T-cell (primary cell): Measurements from ENCODE around the gene ZNF678. TPM values are rescaled to one million over a fixed set of nuclear protein-coding genes. Genes with fewer than 3 reads are reported as not detected.

Source experiments
- ATAC-seq, 4 experiments: fragments of 200-7000 bp in 3 of 4; fragments of 150-1000 bp in 1 of 4; cut with Tn5 transposase; replicated peaks in 1 of 4; 1 replicate in 3 of 4; 2 replicates in 1 of 4; pipeline ENCODE4 v1.10.0; 2021; ENCODE audit warnings: moderate library complexity in 3 of 4, mild to moderate bottlenecking in 2 of 4, moderate number of reproducible peaks in 1 of 4
- CTCF ChIA-PET, 2 donors: fragments of 300-600 bp; sonication (Branson Sonifier 250); formaldehyde crosslinking; loops; one replicate each; lab custom pipeline; 2022; ENCODE audit warnings: antibody characterized with exemption in 2 of 2; lab: Charles Lee
- POLR2A ChIA-PET, 2 donors: fragments of 300-600 bp; sonication (Branson Sonifier 250); formaldehyde crosslinking; loops; one replicate each; lab custom pipeline; 2022; ENCODE audit warnings: antibody characterized with exemption in 2 of 2; lab: Charles Lee
- DNase-seq, 35 experiments: peaks; one replicate each; pipeline versions ENCODE4 v3.0.0 to v3.0.0-alpha.2; 2013 to 2023
- H3K27ac ChIP-seq: one replicate; pipeline ENCODE4 v1.5.1; 2013; ENCODE audit warnings: low read length
- H3K27me3 ChIP-seq, 2 experiments: replicated peaks in 1 of 2; 1 replicate in 1 of 2; 2 replicates in 1 of 2; pipeline versions ENCODE4 v1.6.1 to v1.7.0; 2013; ENCODE audit warnings: low read length in 1 of 2, mixed read lengths in 1 of 2; ENCODE audit not compliant: control insufficient read depth in 2 of 2, insufficient read depth in 2 of 2; ENCODE audit errors: extremely low read depth in 1 of 2
- H3K36me3 ChIP-seq, 2 donors: 1 replicate in 1 of 2; 2 replicates in 1 of 2; pipeline versions ENCODE4 v1.6.1 to v1.7.0; 2013; ENCODE audit warnings: low read length in 1 of 2; ENCODE audit not compliant: control insufficient read depth in 2 of 2, insufficient read depth in 1 of 2; ENCODE audit errors: extremely low read depth in 1 of 2
- H3K4me1 ChIP-seq, 2 experiments: 1 replicate in 1 of 2; 2 replicates in 1 of 2; pipeline versions ENCODE4 v1.6.1 to v1.7.0; 2013; ENCODE audit warnings: low read length in 2 of 2, mixed read lengths in 1 of 2; ENCODE audit not compliant: insufficient read depth in 2 of 2, control insufficient read depth in 1 of 2; ENCODE audit errors: extremely low read depth in 1 of 2
- H3K4me3 ChIP-seq, 2 donors: 1 replicate in 1 of 2; 2 replicates in 1 of 2; pipeline versions ENCODE4 v1.5.1 to v1.7.0; 2013; ENCODE audit warnings: mild to moderate bottlenecking in 2 of 2, low read length in 1 of 2, moderate library complexity in 1 of 2; ENCODE audit not compliant: control insufficient read depth in 1 of 2; ENCODE audit errors: extremely low read depth in 1 of 2
- H3K9me3 ChIP-seq: 2 replicates; pipeline ENCODE4 v1.7.0; 2013
- H3K27ac Mint-ChIP-seq, 2 donors: one replicate each; pipeline ENCODE4 v1.8.0; 2020 to 2021; ENCODE audit warnings: mild to moderate bottlenecking in 2 of 2, mixed read lengths in 2 of 2
- H3K27me3 Mint-ChIP-seq, 2 donors: one replicate each; pipeline ENCODE4 v1.8.0; 2021 to 2022; ENCODE audit warnings: mixed read lengths in 2 of 2
- H3K36me3 Mint-ChIP-seq: one replicate; pipeline ENCODE4 v1.8.0; 2021; ENCODE audit warnings: mixed read lengths
- H3K4me1 Mint-ChIP-seq, 3 donors: one replicate each; pipeline ENCODE4 v1.8.0; 2020 to 2022; ENCODE audit warnings: mixed read lengths in 3 of 3, mild to moderate bottlenecking in 1 of 3
- H3K4me3 Mint-ChIP-seq, 3 donors: one replicate each; pipeline ENCODE4 v1.8.0; 2020 to 2022; ENCODE audit warnings: mild to moderate bottlenecking in 3 of 3, mixed read lengths in 3 of 3, moderate library complexity in 3 of 3
- H3K9me3 Mint-ChIP-seq, 3 donors: one replicate each; pipeline ENCODE4 v1.8.0; 2020 to 2022; ENCODE audit warnings: mixed read lengths in 3 of 3
- WGBS: methylation state at CpG from one replicate; pipeline ENCODE4 v1.1.5; 2013; ENCODE audit warnings: missing lambda C conversion rate; ENCODE audit not compliant: insufficient coverage; 5-methylcytosine and 5-hydroxymethylcytosine counted together
- total RNA-seq, 35 experiments: library from RNA in 6 of 35; stranded (reverse) in 6 of 35; fragments of 120-200 nt in 1 of 35; gene quantifications; one replicate each; pipeline versions ENCODE4 v1.2.1 to v1.2.4 and lab custom pipeline; 2013 to 2026

The ZNF678 gene
- total RNA-seq, 5 donors from 2014 or later (not counting 1 experiment from before 2014, with no cell fraction given), result 7.2 to 8.8 (median 7.4) TPM

GRCh38 chr1:227562037-227562436 is 1.3 kb upstream of the ZNF678 start:
- H3K4me1 ChIP-seq, result peaks cover 6 to 28% of the 10 kb centered on the region in 2 experiments
- H3K36me3 ChIP-seq, result no peaks in the 10 kb centered on the region
- no peak overlapping the region for H3K4me3 ChIP-seq
- no peaks in the 10 kb centered on the region for H3K9me3 Mint-ChIP-seq
- DNase-seq (no peak), ATAC-seq (no peak)
- no peaks in the 10 kb centered on the region for H3K9me3 ChIP-seq
- POLR2A ChIA-PET, result no interaction called here
- H3K4me1 Mint-ChIP-seq, result peaks cover 21 to 37% (median 31%) of the 10 kb centered on the region in 3 donors
- peak overlapping the region in 1 of 3 donors; percentile 6 for H3K4me3 Mint-ChIP-seq
- H3K27ac ChIP-seq, result no peak overlapping the region
- no peak overlapping the region for H3K27ac Mint-ChIP-seq
- H3K27me3 Mint-ChIP-seq, result peaks cover 31 to 32% of the 10 kb centered on the region in 2 donors
- 82% methylated on average over 4 of the region's 6 CpGs for WGBS
- H3K36me3 Mint-ChIP-seq, result peaks cover 7% of the 10 kb centered on the region
- CTCF ChIA-PET, result interaction anchor here in 1 of 2 donors (2.6 kb wide), 1 partner anchor 19 kb away, joined by 15 read pairs; no protein-coding TSS in a partner anchor
- H3K27me3 ChIP-seq, result peaks cover 0 to 43% of the 10 kb centered on the region in 2 experiments

GRCh38 chr1:227562933-227563323 is 428 bp upstream of the ZNF678 start:
- 95% methylated on average over 9 of the region's 10 CpGs for WGBS
- Mint-ChIP-seq H3K4me1 (peaks cover 26 to 46% (median 38%) of the 10 kb centered on the region in 3 donors), H3K36me3 (peaks cover 10% of the 10 kb centered on the region), H3K27ac (peak overlapping the region in 1 of 2 donors; percentile 79), H3K27me3 (peaks cover 30 to 31% of the 10 kb centered on the region in 2 donors), H3K9me3 (no peaks in the 10 kb centered on the region), H3K4me3 (peak overlapping the region; percentile 88 to 97 (median 88))
- DNase-seq (no peak), ATAC-seq (no peak)
- Histone ChIP-seq H3K4me3 (peak overlapping the region in 1 of 2 donors; percentile 89), H3K36me3 (no peaks in the 10 kb centered on the region), H3K27me3 (peaks cover 0 to 43% of the 10 kb centered on the region in 2 experiments), H3K9me3 (no peaks in the 10 kb centered on the region), H3K27ac (peak overlapping the region; percentile 78), H3K4me1 (peaks cover 6 to 28% of the 10 kb centered on the region in 2 experiments)
- CTCF ChIA-PET, result interaction anchor here in 1 of 2 donors (2.6 kb wide), 1 partner anchor 20 kb away, joined by 15 read pairs; no protein-coding TSS in a partner anchor
- POLR2A ChIA-PET, result no interaction called here

- H3K4me1 ChIP-seq, result peaks cover 6 to 22% of the 10 kb centered on the region in 2 experiments
- no peaks in the 10 kb centered on the region for H3K9me3 ChIP-seq
- Mint-ChIP-seq H3K4me1 (peaks cover 38 to 53% (median 51%) of the 10 kb centered on the region in 3 donors), H3K9me3 (no peaks in the 10 kb centered on the region), H3K27ac (no peak overlapping the region), H3K4me3 (no peak overlapping the region), H3K27me3 (peaks cover 1% of the 10 kb centered on the region in 2 donors), H3K36me3 (peaks cover 16% of the 10 kb centered on the region)
- DNase-seq (no peak), ATAC-seq (no peak)
- WGBS, result 93% methylated on average over 1 of the region's 4 CpGs
- no peak overlapping the region for H3K4me3 ChIP-seq
- peaks cover 0 to 7% of the 10 kb centered on the region in 2 donors for H3K36me3 ChIP-seq
- no peak overlapping the region for H3K27ac ChIP-seq
- POLR2A ChIA-PET, result interaction anchor here in 1 of 2 donors (0.6 kb wide), 1 partner anchor 41 kb away, joined by 3 read pairs; no protein-coding TSS in a partner anchor
- H3K27me3 ChIP-seq, result peaks cover 0 to 1% of the 10 kb centered on the region in 2 experiments
- CTCF ChIA-PET, result no interaction called here
These were observed 3.9 kb downstream of the ZNF678 start for GRCh38 chr1:227567256-227567655.

- DNase-seq (no peak), ATAC-seq (no peak)
- Histone ChIP-seq H3K27me3 (no peaks in the 10 kb centered on the region), H3K27ac (no peak overlapping the region), H3K9me3 (no peaks in the 10 kb centered on the region), H3K4me3 (no peak overlapping the region), H3K36me3 (peaks cover 0 to 9% of the 10 kb centered on the region in 2 donors), H3K4me1 (peaks cover 6 to 22% of the 10 kb centered on the region in 2 experiments)
- WGBS, result 90% methylated on average over 3 of the region's 3 CpGs
- no peak overlapping the region for H3K27ac Mint-ChIP-seq
- peaks cover 20% of the 10 kb centered on the region for H3K36me3 Mint-ChIP-seq
- ChIA-PET CTCF (no interaction called here), POLR2A (no interaction called here)
- H3K4me3 Mint-ChIP-seq, result no peak overlapping the region
- H3K4me1 Mint-ChIP-seq, result peaks cover 37 to 54% (median 54%) of the 10 kb centered on the region in 3 donors
- H3K9me3 Mint-ChIP-seq, result no peaks in the 10 kb centered on the region
- no peaks in the 10 kb centered on the region for H3K27me3 Mint-ChIP-seq
These were observed 5.2 kb downstream of the ZNF678 start for GRCh38 chr1:227568593-227568992.

GRCh38 chr1:227572752-227573151 is 9.4 kb downstream of the ZNF678 start:
- no peak overlapping the region for H3K27ac Mint-ChIP-seq
- Histone ChIP-seq H3K9me3 (no peaks in the 10 kb centered on the region), H3K27me3 (no peaks in the 10 kb centered on the region), H3K4me3 (no peak overlapping the region), H3K4me1 (peaks cover 0 to 5% of the 10 kb centered on the region in 2 experiments), H3K27ac (no peak overlapping the region), H3K36me3 (peaks cover 0 to 9% of the 10 kb centered on the region in 2 donors)
- ChIA-PET CTCF (no interaction called here), POLR2A (no interaction called here)
- H3K9me3 Mint-ChIP-seq, result peaks cover 9 to 32% (median 30%) of the 10 kb centered on the region in 3 donors
- ATAC-seq (no peak), DNase-seq (no peak)
- 100% methylated on average over 1 of the region's 7 CpGs for WGBS
- H3K4me3 Mint-ChIP-seq, result no peak overlapping the region
- peaks cover 47% of the 10 kb centered on the region for H3K36me3 Mint-ChIP-seq
- H3K4me1 Mint-ChIP-seq, result peaks cover 38 to 65% (median 47%) of the 10 kb centered on the region in 3 donors
- H3K27me3 Mint-ChIP-seq, result no peaks in the 10 kb centered on the region

- H3K27ac Mint-ChIP-seq, result no peak overlapping the region
- no peak overlapping the region for H3K27ac ChIP-seq
- peaks cover 0 to 2% of the 10 kb centered on the region in 2 donors for H3K36me3 ChIP-seq
- H3K36me3 Mint-ChIP-seq, result peaks cover 57% of the 10 kb centered on the region
- CTCF ChIA-PET, result no interaction called here
- no peaks in the 10 kb centered on the region for H3K9me3 ChIP-seq
- ATAC-seq (no peak), DNase-seq (no peak)
- POLR2A ChIA-PET, result no interaction called here
- H3K27me3 ChIP-seq, result no peaks in the 10 kb centered on the region
- no peaks in the 10 kb centered on the region for H3K27me3 Mint-ChIP-seq
- peaks cover 40 to 70% (median 44%) of the 10 kb centered on the region in 3 donors for H3K4me1 Mint-ChIP-seq
- 100% methylated on average over 1 of the region's 1 CpG for WGBS
- H3K4me3 Mint-ChIP-seq, result no peak overlapping the region
- H3K9me3 Mint-ChIP-seq, result peaks cover 21 to 43% (median 38%) of the 10 kb centered on the region in 3 donors
- peaks cover 0 to 6% of the 10 kb centered on the region in 2 experiments for H3K4me1 ChIP-seq
- H3K4me3 ChIP-seq, result no peak overlapping the region
These were observed 11.6 kb downstream of the ZNF678 start for GRCh38 chr1:227574926-227575325.
